Mucosa of descending colon (tissue), 3 donors: ENCODE results near the gene TOX2. TPM values are rescaled to one million over a fixed set of nuclear protein-coding genes. Genes with fewer than 3 reads are reported as not detected.

Experiments
- ATAC-seq: fragments of 200-7000 bp; cut with Tn5 transposase; one replicate; pipeline ENCODE4 v1.9.1; 2020; ENCODE audit warnings: mild to moderate bottlenecking, moderate library complexity
- DNase-seq, 3 donors: peaks; one replicate each; pipeline ENCODE4 v3.0.0-alpha.2; 2020
- H3K36me3 ChIP-seq: fragments of 200-600 bp; one replicate; pipeline ENCODE4 v1.8.0; 2021; ENCODE audit warnings: low read depth, mild to moderate bottlenecking
- H3K4me1 ChIP-seq: fragments of 200-600 bp; one replicate; pipeline ENCODE4 v1.8.0; 2021; ENCODE audit warnings: low read depth, mild to moderate bottlenecking
- H3K4me3 ChIP-seq: fragments of 200-600 bp; one replicate; pipeline ENCODE4 v1.8.0; 2021; ENCODE audit warnings: mild to moderate bottlenecking
- H3K9me3 ChIP-seq: fragments of 200-600 bp; one replicate; pipeline ENCODE4 v1.8.0; 2021; ENCODE audit warnings: mild to moderate bottlenecking
- CTCF ChIP-seq: fragments of 200-600 bp; IDR thresholded peaks from one replicate; pipeline ENCODE4 v1.8.0; 2022; ENCODE audit warnings: antibody characterized with exemption, mild to moderate bottlenecking
- intact Hi-C, 2 donors: fragments of 100-400 bp; cut with DNase I in 1 of 2; cut with micrococcal nuclease in 1 of 2; formaldehyde crosslinking; loops; one replicate each; pipeline versions ENCODE4 v1.11.0 to v1.11.1; 2022; cut with DNase I, micrococcal nuclease
- total RNA-seq, 3 donors: library from RNA; stranded (reverse); fragmentation: NEBNext Ultra II Directional in 2 of 3; extraction: Animal tissue kit (Norgen Biotek cat#: 25700) in 2 of 3; gene quantifications; one replicate each; pipeline versions ENCODE4 v1.2.1 to v1.2.4, GENCODE V29; 2021 to 2023
- donor health status: DM: no; HTN: no; CAD: no; lungs with moderate emphysema.
- donor health status: DM: no; HTN: no; CAD: no.
- donor health status: DM: no; HTN: yes; CAD: no.

The TOX2 gene
- total RNA-seq, 3 donors from 2014 or later, result 2.9 to 6.1 (median 5.5) TPM

- peak in 1 of 3 donors; percentile 47 for DNase-seq
- Histone ChIP-seq H3K4me1 (peaks cover 32% of the 10 kb centered on the region), H3K36me3 (no peaks in the 10 kb centered on the region), H3K4me3 (no peak overlapping the region), H3K9me3 (no peaks in the 10 kb centered on the region)
- intact Hi-C loops, result no loop called here
- no peak for TF ChIP-seq CTCF
- no peak for ATAC-seq
Observed at GRCh38 chr20:43937591-43937990, 22.9 kb downstream of the TOX2 start.

- H3K4me1 ChIP-seq, result peaks cover 33% of the 10 kb centered on the region
- no peak for ATAC-seq
Observed at GRCh38 chr20:43938017-43938655, 23.5 kb downstream of the TOX2 start.

GRCh38 chr20:43938932-43939761 lies 24.5 kb downstream of the TOX2 start:
- ATAC-seq, result peak; percentile 39
- Histone ChIP-seq H3K9me3 (no peaks in the 10 kb centered on the region), H3K4me1 (peaks cover 36% of the 10 kb centered on the region), H3K36me3 (no peaks in the 10 kb centered on the region), H3K4me3 (no peak overlapping the region)
- DNase-seq, result peak in 2 of 3 donors; percentile 53 to 54
- intact Hi-C loops, result no loop called here
- no peak for TF ChIP-seq CTCF

More at GRCh38 chr20:43938017-43938655, 23.5 kb downstream of the TOX2 start:
- peak in 1 of 3 donors; percentile 38 for DNase-seq
- Histone ChIP-seq H3K36me3 (no peaks in the 10 kb centered on the region), H3K9me3 (no peaks in the 10 kb centered on the region), H3K4me3 (no peak overlapping the region)
- intact Hi-C loops, result no loop called here
- no peak for TF ChIP-seq CTCF

GRCh38 chr20:43939762-43940121 lies 25.1 kb downstream of the TOX2 start:
- no peak for TF ChIP-seq CTCF
- peaks cover 36% of the 10 kb centered on the region for H3K4me1 ChIP-seq
- no peaks in the 10 kb centered on the region for H3K36me3 ChIP-seq
- intact Hi-C loops, result no loop called here
- no peaks in the 10 kb centered on the region for H3K9me3 ChIP-seq
- ATAC-seq (no peak), DNase-seq (no peak)
- no peak overlapping the region for H3K4me3 ChIP-seq

- H3K4me3 ChIP-seq, result no peak overlapping the region
- H3K4me1 ChIP-seq, result peaks cover 36% of the 10 kb centered on the region
- H3K36me3 ChIP-seq, result no peaks in the 10 kb centered on the region
Observed at GRCh38 chr20:43940518-43941225, 26.0 kb downstream of the TOX2 start.

More at GRCh38 chr20:43940518-43941225, 26.0 kb downstream of the TOX2 start:
- ATAC-seq, result no peak
- no peak for DNase-seq
- H3K9me3 ChIP-seq, result no peaks in the 10 kb centered on the region
- intact Hi-C loops, result no loop called here
- TF ChIP-seq CTCF, result no peak
